GM20431 (cell line): Measurements from ENCODE around the gene MYOM3.
"Not testable (repeated sequence)": the region's sequence is repeated elsewhere in the genome, so short reads cannot be mapped to it uniquely, and the experiment has no call there.

Experiments used
- in situ Hi-C: fragments of 300-500 bp; cut with MseI, MboI; formaldehyde crosslinking; loops from one replicate; pipeline ENCODE4 v1.15.0; 2020; ENCODE audit warnings: low sequenced_read_pairs; ENCODE audit not compliant: unreplicated experiment

Gene MYOM3

DNA sequence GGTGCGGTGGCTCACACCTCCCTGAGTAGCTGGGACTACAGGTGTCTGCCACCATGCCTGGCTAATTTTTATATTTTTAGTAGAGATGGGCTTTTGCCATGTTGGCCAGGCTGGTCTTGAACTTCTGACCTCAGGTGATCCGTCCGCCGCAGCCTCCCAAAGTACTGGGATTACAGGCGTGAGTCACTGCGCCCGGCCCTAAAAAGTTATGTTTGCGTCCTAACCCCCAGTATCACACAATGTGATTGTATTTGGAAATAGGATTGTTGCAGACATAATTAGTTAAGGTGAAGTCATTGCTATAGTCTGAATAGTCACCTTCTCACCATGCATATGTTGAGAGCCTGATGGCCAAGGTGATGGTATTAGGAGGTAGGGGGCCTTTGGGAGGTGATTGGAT is 99.1 kb downstream of the MYOM3 start:
- in situ Hi-C loops, result not testable (repeated sequence)

DNA sequence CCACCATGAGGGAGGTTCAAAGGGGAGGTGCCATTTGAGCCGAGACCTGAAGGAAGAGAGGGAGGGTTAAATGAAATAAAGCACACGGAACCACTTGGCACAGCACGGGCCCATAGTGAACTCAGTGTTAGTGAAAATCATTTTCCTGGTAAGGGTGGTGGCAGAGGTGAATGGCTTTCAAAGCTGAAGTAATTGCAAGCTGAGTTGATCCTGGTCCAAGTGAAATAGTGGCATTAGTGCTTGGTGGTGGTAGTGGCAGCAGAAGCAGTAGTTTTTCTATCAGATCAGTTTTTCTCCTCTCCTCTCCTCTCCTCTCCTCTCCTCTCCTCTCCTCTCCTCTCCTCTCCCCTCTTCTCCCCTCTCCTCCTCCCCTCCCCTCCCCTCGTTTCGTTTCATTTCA is 101.3 kb downstream of the MYOM3 start:
- in situ Hi-C loops, result no loop called here

DNA sequence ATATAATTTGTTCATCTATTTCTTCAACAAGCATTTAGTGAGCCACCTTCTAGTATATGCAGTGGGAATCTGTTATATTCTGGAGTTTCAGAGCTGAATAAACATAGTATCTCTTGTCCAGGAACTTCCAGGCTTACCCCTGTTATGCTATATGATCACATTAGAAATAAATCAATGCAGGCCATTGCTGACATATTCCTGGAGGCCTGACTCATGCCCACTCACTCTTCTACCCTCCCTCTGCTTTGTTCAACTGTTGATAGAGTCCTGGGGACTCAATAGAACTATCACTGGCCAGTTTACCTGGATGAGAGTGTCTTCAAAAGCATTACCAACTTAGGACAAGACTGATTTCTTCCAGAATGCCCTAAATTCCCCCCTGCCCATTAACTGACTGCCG is 102.5 kb downstream of the MYOM3 start:
- in situ Hi-C loops, result no loop called here

DNA sequence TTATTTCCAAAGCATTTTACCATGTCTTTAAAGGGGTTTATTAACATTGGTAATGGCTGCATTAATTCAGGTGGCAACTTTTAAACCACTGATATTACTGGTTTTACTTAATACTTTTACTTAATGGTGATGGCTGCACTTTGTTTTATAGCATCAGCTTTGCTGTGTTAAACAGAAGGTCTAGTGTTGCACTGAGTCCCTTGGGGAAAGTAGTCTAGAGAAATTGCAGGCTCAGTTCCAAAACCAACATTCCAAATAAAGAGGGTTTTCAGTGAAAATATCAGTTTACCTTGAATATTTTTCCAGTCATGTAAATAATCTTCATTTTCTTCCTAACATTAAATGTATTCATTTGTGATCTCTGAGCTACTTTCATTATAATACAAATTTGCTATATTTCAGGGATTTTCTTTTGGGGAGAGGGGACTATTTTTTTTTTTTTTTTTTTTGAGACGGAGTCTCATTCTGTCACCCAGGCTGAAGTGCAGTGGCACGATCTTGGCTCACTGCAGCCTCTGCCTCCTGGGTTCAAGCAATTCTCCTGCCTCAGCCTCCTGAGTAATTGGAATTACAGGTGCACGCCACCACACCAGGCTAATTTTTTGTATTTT is 103.3 kb downstream of the MYOM3 start:
- in situ Hi-C loops, result not testable (repeated sequence)

DNA sequence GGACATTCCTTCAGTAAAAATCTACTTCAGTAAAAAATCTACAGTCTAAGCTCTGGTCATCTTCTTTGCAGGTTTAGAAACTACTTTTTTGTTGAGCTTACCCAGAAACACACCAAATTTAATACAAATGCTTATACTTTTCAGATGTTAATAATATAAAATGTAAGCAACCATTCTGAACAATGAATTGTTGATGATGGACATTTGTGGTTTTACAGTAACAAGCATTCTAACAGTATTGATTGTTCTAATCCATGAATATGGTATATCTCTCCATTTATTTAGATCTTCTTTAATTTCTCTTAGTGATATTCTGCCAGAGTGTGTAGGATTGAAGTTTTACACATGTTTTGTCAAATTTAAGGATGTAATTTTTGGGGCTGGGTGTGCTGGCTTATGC is 104.9 kb downstream of the MYOM3 start:
- in situ Hi-C loops, result no loop called here
